A549 (cell line): ENCODE measurements around the gene LY6G6D. TPM values are rescaled to one million over a fixed set of nuclear protein-coding genes. Genes with fewer than 3 reads are reported as not detected.

Experiments used
- ATAC-seq, 2 experiments: fragments of 200-7000 bp in 1 of 2; fragments of >200 bp in 1 of 2; cut with Nextera tagmentation in 1 of 2; cut with Tn5 transposase in 1 of 2; 3 replicates each; pipeline versions ENCODE4 v1.8.0 to v1.9.1; 2018 to 2020; ENCODE audit warnings: mild to moderate bottlenecking in 1 of 2, moderate library complexity in 1 of 2
- CTCF ChIA-PET: fragments of 300-600 bp; sonication (Branson Sonifier 250); formaldehyde crosslinking; extraction: SDS; loops from one replicate; lab custom pipeline; 2021; ENCODE audit warnings: antibody characterized with exemption, inconsistent platforms; lab: Yijun Ruan, JAX
- POLR2A ChIA-PET: fragments of 350-600 bp; formaldehyde crosslinking; extraction: SDS; loops from one replicate; lab custom pipeline; 2021; ENCODE audit warnings: antibody characterized with exemption, inconsistent platforms; lab: Yijun Ruan, JAX
- DNase-seq, 2 experiments: peaks; one replicate each; pipeline versions ENCODE4 v3.0.0 to v3.0.0-alpha.2; 2011 to 2016; ENCODE audit warnings: low read depth in 1 of 2, low spot score in 1 of 2
- FAIRE-seq: peaks from 2 replicates; lab custom pipeline; 2011; peaks lifted over from hg19 to GRCh38; lab: Jason Lieb, UNC
- H3K27ac ChIP-seq, 2 experiments: fragments of >200 bp; sonication (Bioruptor Twin); formaldehyde crosslinking; 3 replicates each; pipeline ENCODE4 v1.5.1; 2016 to 2017
- H3K4me1 ChIP-seq: fragments of >200 bp; sonication (Bioruptor Twin); formaldehyde crosslinking; 3 replicates; pipeline ENCODE4 v1.6.1; 2016
- H3K4me2 ChIP-seq: fragments of >200 bp; sonication (Bioruptor Twin); formaldehyde crosslinking; 3 replicates; pipeline ENCODE4 v1.6.1; 2016
- H3K4me3 ChIP-seq: fragments of >200 bp; sonication (Bioruptor Twin); formaldehyde crosslinking; 3 replicates; pipeline ENCODE4 v1.5.1; 2016
- H3K9me3 ChIP-seq: fragments of >200 bp; sonication (Bioruptor Twin); formaldehyde crosslinking; 3 replicates; pipeline ENCODE4 v1.6.1; 2016
- CBX8 ChIP-seq: fragments of 200-600 bp; sonication (generic); IDR thresholded peaks from 2 replicates; pipeline ENCODE4 v1.6.1; 2016
- CEBPB ChIP-seq, 2 experiments: fragments of >200 bp in 1 of 2; sonication (Bioruptor Twin) in 1 of 2; formaldehyde crosslinking in 1 of 2; IDR thresholded peaks; 2 replicates each; pipeline ENCODE4 v1.6.1; 2012 to 2016
- CHD2 ChIP-seq: fragments of 150-350 bp; IDR thresholded peaks from 2 replicates; pipeline ENCODE4 v1.6.1; 2014; ENCODE audit warnings: low read length; ENCODE audit not compliant: partially characterized antibody
- CHD4 ChIP-seq: fragments of 200-600 bp; sonication (generic); IDR thresholded peaks from 2 replicates; pipeline ENCODE4 v1.6.1; 2016; ENCODE audit warnings: antibody characterized with exemption, mild to moderate bottlenecking, borderline replicate concordance
- EHF ChIP-seq: fragments of 250-450 bp; sonication (Bioruptor Pico); IDR thresholded peaks from 2 replicates; pipeline ENCODE4 v1.5.0; 2020; ENCODE audit warnings: mild to moderate bottlenecking
- FOSB ChIP-seq: fragments of 250-450 bp; sonication (Bioruptor Pico); IDR thresholded peaks from 2 replicates; pipeline ENCODE4 v1.5.0; 2020; ENCODE audit warnings: mild to moderate bottlenecking, moderate library complexity
- HDAC2 ChIP-seq: fragments of 200-600 bp; sonication (generic); IDR thresholded peaks from 2 replicates; pipeline ENCODE4 v1.6.1; 2016
- HEYL ChIP-seq: fragments of 250-450 bp; sonication (Bioruptor Pico); IDR thresholded peaks from 2 replicates; pipeline ENCODE4 v1.8.0; 2021; ENCODE audit warnings: mild to moderate bottlenecking, moderate library complexity
- HOXB13 ChIP-seq: fragments of 250-450 bp; sonication (Bioruptor Pico); IDR thresholded peaks from 2 replicates; pipeline ENCODE4 v1.5.0; 2020; ENCODE audit warnings: low read depth, mild to moderate bottlenecking, moderate library complexity
- JUNB ChIP-seq: fragments of >200 bp; sonication (Bioruptor Twin); formaldehyde crosslinking; IDR thresholded peaks from 2 replicates; pipeline ENCODE4 v1.6.1; 2016
- KDM1A ChIP-seq: fragments of 200-600 bp; sonication (generic); IDR thresholded peaks from 2 replicates; pipeline ENCODE4 v1.6.1; 2016; ENCODE audit warnings: low read depth, mild to moderate bottlenecking
- KDM5A ChIP-seq: fragments of 200-600 bp; sonication (generic); IDR thresholded peaks from 2 replicates; pipeline ENCODE4 v1.6.1; 2016; ENCODE audit warnings: antibody characterized with exemption, mild to moderate bottlenecking
- MAFK ChIP-seq: fragments of 450-650 bp; IDR thresholded peaks from 2 replicates; pipeline ENCODE4 v1.6.1; 2014; ENCODE audit not compliant: partially characterized antibody
- MYC ChIP-seq: IDR thresholded peaks from 2 replicates; pipeline ENCODE4 v1.6.1; 2012; ENCODE audit warnings: mild to moderate bottlenecking, inconsistent platforms, low read length, improper control_type of control experiment, borderline replicate concordance
- NPAS2 ChIP-seq: fragments of 250-450 bp; sonication (Bioruptor Pico); IDR thresholded peaks from 2 replicates; pipeline ENCODE4 v1.8.0; 2022; ENCODE audit warnings: mild to moderate bottlenecking, moderate library complexity, borderline replicate concordance
- NR3C1 ChIP-seq: fragments of >200 bp; sonication (Bioruptor Twin); formaldehyde crosslinking; IDR thresholded peaks from 3 replicates; pipeline ENCODE4 v1.6.1; 2017
- RCOR1 ChIP-seq: fragments of 150-350 bp; IDR thresholded peaks from 2 replicates; pipeline ENCODE4 v1.6.1; 2014; ENCODE audit warnings: antibody characterized with exemption, low read length, low read depth
- SREBF2 ChIP-seq: fragments of 450-650 bp; IDR thresholded peaks from 2 replicates; pipeline ENCODE4 v1.6.1; 2014; ENCODE audit warnings: mild to moderate bottlenecking, moderate library complexity
- TFCP2L1 ChIP-seq: fragments of 250-450 bp; sonication (Bioruptor Pico); IDR thresholded peaks from 2 replicates; pipeline ENCODE4 v1.5.0; 2021; ENCODE audit warnings: mild to moderate bottlenecking
- TP53 ChIP-seq: fragments of 250-450 bp; sonication (Bioruptor Pico); IDR thresholded peaks from 2 replicates; pipeline ENCODE4 v1.5.0; 2021; ENCODE audit warnings: mild to moderate bottlenecking, moderate library complexity
- ZC3H11A ChIP-seq: fragments of 450-650 bp; IDR thresholded peaks from 2 replicates; pipeline ENCODE4 v1.6.1; 2014; ENCODE audit warnings: antibody characterized with exemption, mild to moderate bottlenecking
- ZSCAN20 ChIP-seq: fragments of 250-450 bp; sonication (Bioruptor Pico); IDR thresholded peaks from 2 replicates; pipeline ENCODE4 v1.8.0; 2022; ENCODE audit warnings: mild to moderate bottlenecking, moderate library complexity
- WGBS: methylation state at CpG from one replicate; pipeline ENCODE4 v1.1.6; 2017; ENCODE audit errors: missing lambda C conversion rate; 5-methylcytosine and 5-hydroxymethylcytosine counted together
- polyA plus RNA-seq, 4 experiments: library from polyadenylated mRNA; depleted of rRNA in 3 of 4; stranded (reverse); fragments of >200 nt; fragmentation: RNase III in 1 of 4; extraction: RNeasy Plus Mini Kit Qiagen cat#74134 plus additional on column Dnase treatment in 1 of 4; gene quantifications; 2 replicates in 3 of 4; 3 replicates in 1 of 4; pipeline ENCODE4 v1.2.3, GENCODE V29; 2011 to 2017
- TF ChIP-seq, protein P1 (sequence below): IDR thresholded peaks from 2 replicates; pipeline ENCODE4 v1.6.1; 2012
- TF ChIP-seq, protein P2 (sequence below): fragments of 250-450 bp; sonication (Bioruptor Pico); IDR thresholded peaks from 2 replicates; pipeline ENCODE4 v1.5.0; 2020; ENCODE audit warnings: low read depth, mild to moderate bottlenecking, moderate library complexity
- TF ChIP-seq, protein P3 (sequence below): IDR thresholded peaks from 2 replicates; pipeline ENCODE4 v1.6.1; 2012; ENCODE audit warnings: low read depth, borderline replicate concordance
- TF ChIP-seq, protein P4 (sequence below): IDR thresholded peaks from 2 replicates; pipeline ENCODE4 v1.6.1; 2012
- TF ChIP-seq, protein P5 (sequence below): fragments of 450-650 bp; IDR thresholded peaks from 2 replicates; pipeline ENCODE4 v1.6.1; 2014; ENCODE audit warnings: antibody characterized with exemption

The LY6G6D gene
- polyA plus RNA-seq, 2 of the 4 experiments (the other 2 are of a cell fraction), result not detected

DNA sequence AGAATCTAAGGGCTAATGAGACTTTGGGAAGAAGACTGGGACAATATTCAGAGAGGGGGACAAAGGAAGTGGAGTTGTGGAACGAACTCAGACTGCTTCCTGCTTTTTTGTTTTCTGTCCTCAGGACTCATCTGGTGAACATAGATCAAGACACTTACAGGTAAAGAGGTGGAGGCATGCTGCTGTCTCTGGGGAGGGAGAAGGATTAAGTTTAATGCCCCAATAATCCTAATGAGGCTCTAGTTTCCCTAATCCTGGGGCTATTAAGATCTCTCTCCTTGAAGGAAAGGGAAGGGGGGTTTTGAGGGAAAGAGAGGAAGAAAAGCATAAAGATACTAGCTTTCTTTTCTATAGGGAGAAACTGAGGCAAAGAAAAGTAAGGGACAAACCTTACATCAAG is 29.3 kb downstream of the LY6G6D start:
- no peak for FAIRE-seq
- CTCF ChIA-PET, result interaction anchor here (1.2 kb wide), 1 partner anchor 32 kb away, joined by 3 read pairs; no protein-coding TSS in a partner anchor

DNA sequence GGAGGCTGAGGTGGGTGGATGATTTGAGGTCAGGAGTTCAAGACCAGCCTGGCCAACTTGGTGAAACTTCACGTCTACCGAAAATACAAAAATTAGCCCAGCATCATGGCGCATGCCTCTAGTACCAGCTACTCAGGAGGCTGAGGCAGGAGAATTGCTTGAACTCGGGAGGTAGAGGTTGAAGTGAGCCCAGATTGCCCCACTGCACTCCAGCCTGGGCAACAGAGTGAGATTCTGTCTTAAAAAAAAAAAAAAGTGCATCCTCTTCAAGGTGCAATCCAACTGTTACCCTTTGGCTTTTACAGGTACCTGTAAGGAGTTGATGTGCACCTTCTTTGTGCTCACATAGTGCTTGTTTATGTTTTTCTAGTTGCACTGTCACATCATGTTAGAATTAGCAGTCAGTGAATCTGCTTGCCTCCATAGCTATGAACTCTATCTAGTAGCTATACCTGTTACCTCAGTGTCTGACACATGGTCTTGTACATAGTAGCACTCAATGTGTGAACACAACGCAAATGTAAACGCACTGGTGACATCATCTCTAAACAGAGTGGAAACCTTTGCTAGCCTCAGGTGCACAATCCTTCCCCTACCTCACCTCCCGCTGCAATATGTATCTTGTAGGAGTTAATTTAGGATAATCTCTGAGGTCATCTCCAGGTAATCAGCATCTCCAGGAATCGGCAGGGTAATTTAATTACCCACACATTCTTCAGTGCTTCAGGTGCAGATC is 34.3 kb downstream of the LY6G6D start:
- no peak for ATAC-seq
- CTCF ChIA-PET, result no interaction called here
- Histone ChIP-seq H3K4me1 (peaks cover 13% of the 10 kb centered on the region), H3K9me3 (no peaks in the 10 kb centered on the region), H3K27ac (no peak overlapping the region), H3K4me3 (no peak overlapping the region), H3K4me2 (no peak overlapping the region)
- POLR2A ChIA-PET, result no interaction called here
- DNase-seq, result no peak
- WGBS, result 93% methylated on average over 8 of the region's 8 CpGs
- no peak for FAIRE-seq
- TF ChIP-seq KDM1A (no peak), NR3C1 (no peak), CHD2 (no peak), MAFK (no peak), HEYL (CRISPR knock-in tag) (no peak), SREBF2 (no peak), CHD4 (no peak), HDAC2 (no peak), FOSB (CRISPR knock-in tag) (no peak), TP53 (CRISPR knock-in tag) (no peak), ZSCAN20 (no peak), NPAS2 (no peak), MYC (no peak), JUNB (no peak), CEBPB (IDR thresholded peaks at IDR 0.05) (no peak), TFCP2L1 (no peak)
- TF ChIP-seq, protein P1, sequence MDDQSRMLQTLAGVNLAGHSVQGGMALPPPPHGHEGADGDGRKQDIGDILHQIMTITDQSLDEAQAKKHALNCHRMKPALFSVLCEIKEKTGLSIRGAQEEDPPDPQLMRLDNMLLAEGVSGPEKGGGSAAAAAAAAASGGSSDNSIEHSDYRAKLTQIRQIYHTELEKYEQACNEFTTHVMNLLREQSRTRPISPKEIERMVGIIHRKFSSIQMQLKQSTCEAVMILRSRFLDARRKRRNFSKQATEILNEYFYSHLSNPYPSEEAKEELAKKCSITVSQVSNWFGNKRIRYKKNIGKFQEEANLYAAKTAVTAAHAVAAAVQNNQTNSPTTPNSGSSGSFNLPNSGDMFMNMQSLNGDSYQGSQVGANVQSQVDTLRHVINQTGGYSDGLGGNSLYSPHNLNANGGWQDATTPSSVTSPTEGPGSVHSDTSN, result no peak
- TF ChIP-seq, protein P2, sequence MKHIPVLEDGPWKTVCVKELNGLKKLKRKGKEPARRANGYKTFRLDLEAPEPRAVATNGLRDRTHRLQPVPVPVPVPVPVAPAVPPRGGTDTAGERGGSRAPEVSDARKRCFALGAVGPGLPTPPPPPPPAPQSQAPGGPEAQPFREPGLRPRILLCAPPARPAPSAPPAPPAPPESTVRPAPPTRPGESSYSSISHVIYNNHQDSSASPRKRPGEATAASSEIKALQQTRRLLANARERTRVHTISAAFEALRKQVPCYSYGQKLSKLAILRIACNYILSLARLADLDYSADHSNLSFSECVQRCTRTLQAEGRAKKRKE (CRISPR knock-in tag), result no peak
- TF ChIP-seq, all 56 proteins: peak for 0

More for the DNA sequence above, 29.3 kb downstream of the LY6G6D start:
- no peaks in the 10 kb centered on the region for H3K9me3 ChIP-seq
- TF ChIP-seq, protein P3, sequence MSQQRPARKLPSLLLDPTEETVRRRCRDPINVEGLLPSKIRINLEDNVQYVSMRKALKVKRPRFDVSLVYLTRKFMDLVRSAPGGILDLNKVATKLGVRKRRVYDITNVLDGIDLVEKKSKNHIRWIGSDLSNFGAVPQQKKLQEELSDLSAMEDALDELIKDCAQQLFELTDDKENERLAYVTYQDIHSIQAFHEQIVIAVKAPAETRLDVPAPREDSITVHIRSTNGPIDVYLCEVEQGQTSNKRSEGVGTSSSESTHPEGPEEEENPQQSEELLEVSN, result no peak
- TF ChIP-seq, all 56 proteins: peak for 0
- DNase-seq (no peak), ATAC-seq (no peak)
- peaks cover 14% of the 10 kb centered on the region for H3K4me1 ChIP-seq
- no peak overlapping the region for H3K4me2 ChIP-seq
- POLR2A ChIA-PET, result no interaction called here
- no peak overlapping the region for H3K4me3 ChIP-seq
- H3K27ac ChIP-seq, result no peak overlapping the region
- WGBS, result 79% methylated on average over 1 of the region's 1 CpG

DNA sequence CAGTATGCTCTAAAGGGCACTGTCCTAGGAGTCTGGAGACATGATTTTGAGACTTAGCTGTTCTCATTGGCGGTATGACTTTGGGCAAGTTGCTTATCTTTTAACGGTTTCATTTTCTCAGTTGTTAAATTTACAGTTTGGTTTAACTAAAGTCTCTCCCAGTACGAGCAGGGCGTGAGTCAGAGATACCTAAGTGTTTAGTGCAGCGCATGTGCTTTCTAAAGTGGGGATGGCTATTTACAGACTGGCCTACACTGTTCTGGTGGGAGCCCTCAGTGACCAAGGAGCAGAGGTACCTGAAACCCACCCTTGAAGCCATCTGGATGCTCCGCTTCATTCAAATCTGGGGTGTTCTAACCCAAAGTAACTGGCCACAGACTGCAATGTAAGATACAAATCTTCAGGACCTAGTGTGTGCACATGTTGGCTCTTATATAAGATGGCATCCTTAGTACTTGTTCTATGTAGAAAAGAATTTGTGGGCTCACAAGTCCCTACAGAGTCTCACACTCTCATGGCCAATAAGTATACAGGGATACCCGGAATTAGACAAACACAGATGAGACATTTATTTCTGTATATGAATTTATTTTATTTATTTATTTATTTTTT is 35.4 kb downstream of the LY6G6D start:
- no peak overlapping the region for H3K4me3 ChIP-seq
- CTCF ChIA-PET, result no interaction called here
- H3K4me2 ChIP-seq, result no peak overlapping the region
- TF ChIP-seq, protein P3, result no peak
- no peak for TF ChIP-seq KDM5A
- TF ChIP-seq NPAS2, result no peak
- no peak for TF ChIP-seq EHF (CRISPR knock-in tag)
- TF ChIP-seq, protein P4, sequence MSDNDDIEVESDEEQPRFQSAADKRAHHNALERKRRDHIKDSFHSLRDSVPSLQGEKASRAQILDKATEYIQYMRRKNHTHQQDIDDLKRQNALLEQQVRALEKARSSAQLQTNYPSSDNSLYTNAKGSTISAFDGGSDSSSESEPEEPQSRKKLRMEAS, result no peak
- TF ChIP-seq HOXB13 (CRISPR knock-in tag), result no peak
- TF ChIP-seq, protein P1, result no peak
- no peak for TF ChIP-seq CBX8
- TF ChIP-seq MYC, result no peak
- TF ChIP-seq RCOR1, result no peak
- no peak for TF ChIP-seq ZC3H11A
- TF ChIP-seq, protein P5, sequence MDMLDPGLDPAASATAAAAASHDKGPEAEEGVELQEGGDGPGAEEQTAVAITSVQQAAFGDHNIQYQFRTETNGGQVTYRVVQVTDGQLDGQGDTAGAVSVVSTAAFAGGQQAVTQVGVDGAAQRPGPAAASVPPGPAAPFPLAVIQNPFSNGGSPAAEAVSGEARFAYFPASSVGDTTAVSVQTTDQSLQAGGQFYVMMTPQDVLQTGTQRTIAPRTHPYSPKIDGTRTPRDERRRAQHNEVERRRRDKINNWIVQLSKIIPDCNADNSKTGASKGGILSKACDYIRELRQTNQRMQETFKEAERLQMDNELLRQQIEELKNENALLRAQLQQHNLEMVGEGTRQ, result no peak

More for the DNA sequence above, 35.4 kb downstream of the LY6G6D start:
- Histone ChIP-seq H3K9me3 (no peaks in the 10 kb centered on the region), H3K27ac (no peak overlapping the region), H3K4me1 (peaks cover 13% of the 10 kb centered on the region)
- ATAC-seq (no peak), FAIRE-seq (no peak), DNase-seq (no peak)
- POLR2A ChIA-PET, result no interaction called here
- 78% methylated on average over 7 of the region's 7 CpGs for WGBS
